Measurements from ENCODE around the gene CHAT. TPM values are rescaled to one million over a fixed set of nuclear protein-coding genes. Genes with fewer than 3 reads are reported as not detected.

CHAT gene
- total and polyA plus RNA-seq, 12 donors: not detected

GRCh38 chr10:49713266-49713665, 99.4 kb downstream of the CHAT start:
- intact Hi-C loops (cut with DNase I): no loop called here
- DNase-seq (no peak), ATAC-seq (no peak)
- Histone ChIP-seq H3K4me1 (no peaks in the 10 kb centered on the region), H3K27me3 (peaks cover 0 to 17% (median 0%) of the 10 kb centered on the region in 7 donors), H3K36me3 (no peaks in the 10 kb centered on the region), H3K9me3 (peaks cover 0 to 17% (median 0%) of the 10 kb centered on the region in 11 donors), H3K4me3 (no peak overlapping the region), H3K27ac (no peak overlapping the region)
- 72 to 77% methylated on average over 5 of the region's 5 CpGs for WGBS, 2 donors
- TF ChIP-seq CTCF (IDR thresholded peaks at IDR 0.05): no peak

Other genes with a start within 250 kb of the CHAT start
- gene DRGX, start 217.9 kb upstream of the CHAT start, total RNA-seq: not detected
- not detected for gene DRGX, start 217.9 kb upstream of the CHAT start, polyA plus RNA-seq
- gene ERCC6, start 74.9 kb upstream of the CHAT start, total RNA-seq: 10 to 100 TPM; 12.8 to 32.4 (median 22.6) TPM
- 1 to 10 TPM; 1.9 to 4.8 TPM for gene ERCC6, start 74.9 kb upstream of the CHAT start, polyA plus RNA-seq
- gene SLC18A3, start 3.7 kb upstream of the CHAT start, total RNA-seq: not detected
- not detected for gene SLC18A3, start 3.7 kb upstream of the CHAT start, polyA plus RNA-seq
- gene C10orf53, start 65.6 kb downstream of the CHAT start, total RNA-seq: not detected
- not detected for gene C10orf53, start 65.6 kb downstream of the CHAT start, polyA plus RNA-seq
- 10 to 100 TPM in 2 of 10 donors, 1 to 10 TPM in 4, under 1 TPM in 4; 0.82 to 11.4 (median 3.9) TPM for gene OGDHL, start 148.3 kb downstream of the CHAT start, total RNA-seq
- gene OGDHL, start 148.3 kb downstream of the CHAT start, polyA plus RNA-seq: 1 to 10 TPM in 1 of 2 donors, under 1 TPM in 1; 0.07 to 1.8 TPM